Fibroblast of lung (primary cell): Measurements from ENCODE around the gene PSG3.
"Not testable (repeated sequence)": the region's sequence is repeated elsewhere in the genome, so short reads cannot be mapped to it uniquely, and the experiment has no call there.

Experiments
- EZH2 ChIP-seq: IDR thresholded peaks from 2 replicates; pipeline ENCODE4 v1.5.1; 2012; ENCODE audit warnings: low read length, control low read depth, mild to moderate bottlenecking; ENCODE audit errors: missing control alignments
- TF ChIP-seq, protein P1 (sequence below), 2 donors: IDR thresholded peaks in 1 of 2; conservative IDR thresholded peaks in 1 of 2; 1 replicate in 1 of 2; 2 replicates in 1 of 2; pipeline ENCODE4 v1.5.1; 2011 to 2012; ENCODE audit warnings: low read length in 2 of 2, control low read depth in 1 of 2, inconsistent platforms in 1 of 2, low read depth in 1 of 2, mild to moderate bottlenecking in 1 of 2

DNA sequence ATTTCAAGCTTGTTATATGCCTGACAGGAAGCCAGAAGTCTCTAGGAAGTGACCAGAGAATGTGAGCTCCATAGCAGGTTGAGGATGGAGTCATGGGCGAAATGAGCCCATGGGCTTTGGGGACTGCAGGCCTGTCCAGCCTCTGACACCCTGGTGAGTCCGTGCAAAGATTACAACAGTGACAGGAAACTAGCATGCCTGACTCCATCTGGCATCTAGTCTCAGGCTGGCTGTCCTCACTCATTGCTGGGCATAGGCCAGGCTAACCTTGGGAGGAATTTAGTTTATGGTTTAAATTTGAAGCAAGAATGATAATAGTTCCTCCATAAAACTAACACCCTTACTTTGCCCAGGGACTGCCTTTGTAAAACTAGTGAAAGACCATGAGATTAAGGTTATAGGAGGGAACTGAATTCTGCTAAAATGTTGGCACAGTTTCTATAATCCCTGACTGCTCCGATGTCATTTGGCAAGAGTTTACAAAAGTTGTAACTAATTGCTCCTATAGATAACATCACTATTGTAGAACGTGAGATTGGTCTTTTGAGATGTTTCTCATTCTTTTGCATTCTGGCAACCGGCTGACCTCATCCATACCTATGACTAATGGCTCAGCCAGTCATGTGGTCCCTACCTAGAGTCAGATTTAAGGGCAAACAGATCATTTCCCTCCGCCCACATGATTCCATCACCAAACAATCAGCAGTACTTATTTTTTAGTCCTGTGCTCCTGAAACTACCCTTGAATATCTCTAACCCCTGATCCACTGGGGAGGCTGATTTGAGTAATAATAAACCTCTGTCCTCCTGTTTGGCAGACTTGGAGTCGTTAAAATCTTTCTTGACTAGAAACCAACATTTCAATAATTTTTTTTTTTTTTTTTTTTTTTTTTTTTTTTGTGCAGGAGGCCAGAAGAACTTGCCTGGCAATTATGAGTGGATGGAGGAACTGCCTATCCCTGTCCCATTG, 21.0 kb upstream of the PSG3 start:
- TF ChIP-seq EZH2: not testable (repeated sequence)
- TF ChIP-seq, protein P1, sequence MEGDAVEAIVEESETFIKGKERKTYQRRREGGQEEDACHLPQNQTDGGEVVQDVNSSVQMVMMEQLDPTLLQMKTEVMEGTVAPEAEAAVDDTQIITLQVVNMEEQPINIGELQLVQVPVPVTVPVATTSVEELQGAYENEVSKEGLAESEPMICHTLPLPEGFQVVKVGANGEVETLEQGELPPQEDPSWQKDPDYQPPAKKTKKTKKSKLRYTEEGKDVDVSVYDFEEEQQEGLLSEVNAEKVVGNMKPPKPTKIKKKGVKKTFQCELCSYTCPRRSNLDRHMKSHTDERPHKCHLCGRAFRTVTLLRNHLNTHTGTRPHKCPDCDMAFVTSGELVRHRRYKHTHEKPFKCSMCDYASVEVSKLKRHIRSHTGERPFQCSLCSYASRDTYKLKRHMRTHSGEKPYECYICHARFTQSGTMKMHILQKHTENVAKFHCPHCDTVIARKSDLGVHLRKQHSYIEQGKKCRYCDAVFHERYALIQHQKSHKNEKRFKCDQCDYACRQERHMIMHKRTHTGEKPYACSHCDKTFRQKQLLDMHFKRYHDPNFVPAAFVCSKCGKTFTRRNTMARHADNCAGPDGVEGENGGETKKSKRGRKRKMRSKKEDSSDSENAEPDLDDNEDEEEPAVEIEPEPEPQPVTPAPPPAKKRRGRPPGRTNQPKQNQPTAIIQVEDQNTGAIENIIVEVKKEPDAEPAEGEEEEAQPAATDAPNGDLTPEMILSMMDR (conservative IDR thresholded peaks at IDR 0.05 in 1 of 2, IDR thresholded peaks at IDR 0.05 in 1 of 2; ENCODE audit: low read depth in 1 of 2, low read length in 2 of 2): not testable (repeated sequence)
